Measurements from ENCODE around the gene KRTAP2-4.

GRCh38 chr17:41052566-41052965 lies 13.1 kb downstream of the KRTAP2-4 start:
- TF ChIP-seq CTCF (IDR thresholded peaks at IDR 0.05), result no peak
- TF ChIP-seq POLR2A (IDR thresholded peaks at IDR 0.05), result no peak
